ENCODE results near the gene CCDC201.

The CCDC201 gene, protein sequence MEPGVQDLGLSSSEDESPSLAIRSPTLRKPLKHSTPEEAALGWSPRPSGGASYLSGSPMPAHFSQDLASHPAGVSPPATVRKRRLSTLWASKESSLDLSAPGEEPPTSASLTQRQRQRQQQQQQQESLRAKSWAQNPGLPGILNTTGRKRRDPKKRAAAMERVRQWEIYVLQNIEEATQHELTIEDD

DNA sequence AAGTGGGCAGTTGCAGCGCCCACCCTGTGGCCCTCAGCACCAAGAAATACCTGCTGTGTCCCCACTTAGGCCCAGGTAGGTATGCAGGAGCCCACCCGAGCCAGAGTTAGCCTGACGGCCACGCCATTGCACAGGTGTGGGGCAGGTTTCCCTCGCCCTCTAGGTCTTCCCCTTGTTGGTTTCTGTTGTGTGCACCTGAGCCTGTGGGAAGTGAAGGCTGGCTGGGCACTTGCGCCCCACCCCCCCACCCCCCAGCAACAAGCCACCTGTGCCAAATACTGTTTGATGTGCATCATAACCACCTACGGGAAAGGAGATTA is at the start of gene CCDC201:
CCDC201 (minus strand) TSS at position 48 of the 320 bp plus-strand sequence. CDS start 75 bp downstream, outside the sequence.
- DNase-seq = no peak

DNA sequence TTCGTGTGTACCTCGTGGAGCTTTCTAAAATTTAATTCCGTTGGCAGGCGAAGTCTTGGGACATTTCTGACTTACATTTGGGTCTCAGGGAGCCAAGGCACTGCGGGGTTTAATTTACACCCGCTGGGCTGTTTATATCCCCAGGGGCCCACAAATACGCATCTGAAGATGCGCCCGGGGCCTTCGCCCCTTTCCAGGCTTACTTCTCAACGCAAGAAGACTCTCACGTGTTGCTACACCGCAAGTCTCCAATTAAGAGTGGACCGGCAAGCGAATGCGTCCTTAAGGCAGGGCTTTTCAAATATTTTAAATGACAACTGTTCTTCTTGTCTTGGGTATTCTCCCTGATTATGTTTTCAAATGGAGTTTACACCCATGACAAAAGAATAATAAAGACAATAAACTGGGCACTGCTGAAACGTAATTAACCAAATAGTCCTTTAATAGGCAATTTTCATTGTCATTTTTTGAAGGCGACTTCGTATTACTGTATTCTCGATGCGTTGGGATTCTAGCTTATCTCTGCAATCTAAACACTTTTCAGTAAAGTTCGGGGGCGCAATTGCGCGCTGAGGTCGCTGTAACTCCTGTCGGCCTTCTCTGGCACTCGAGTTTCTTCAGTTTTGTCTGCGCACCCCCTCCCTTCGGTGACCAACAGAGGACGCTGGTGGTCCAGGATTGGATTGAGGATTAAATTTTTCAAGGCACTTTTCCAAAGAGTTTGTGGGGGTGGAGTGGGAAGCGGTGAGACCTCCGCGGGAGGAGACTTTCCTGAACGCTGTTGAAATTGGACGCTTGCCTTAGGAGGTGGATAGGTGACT is 49.0 kb upstream of the CCDC201 start:
- no peak for DNase-seq

DNA sequence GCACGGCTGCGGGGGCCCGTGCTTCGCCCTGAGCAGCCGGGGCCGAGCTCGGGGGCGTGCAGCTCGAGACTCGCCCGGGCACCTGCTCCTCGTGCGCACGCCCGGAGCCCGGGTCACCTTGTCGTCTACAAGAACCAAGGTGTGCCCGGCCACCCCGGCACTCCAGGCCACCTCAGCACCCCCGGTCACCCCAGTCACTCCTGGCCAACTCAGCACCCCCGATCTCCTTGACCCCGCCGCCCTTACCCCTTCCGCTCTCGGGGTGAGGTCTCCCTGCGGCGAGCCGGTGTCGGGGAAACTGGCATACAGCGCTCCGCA is 48.5 kb upstream of the CCDC201 start:
- DNase-seq = no peak

DNA sequence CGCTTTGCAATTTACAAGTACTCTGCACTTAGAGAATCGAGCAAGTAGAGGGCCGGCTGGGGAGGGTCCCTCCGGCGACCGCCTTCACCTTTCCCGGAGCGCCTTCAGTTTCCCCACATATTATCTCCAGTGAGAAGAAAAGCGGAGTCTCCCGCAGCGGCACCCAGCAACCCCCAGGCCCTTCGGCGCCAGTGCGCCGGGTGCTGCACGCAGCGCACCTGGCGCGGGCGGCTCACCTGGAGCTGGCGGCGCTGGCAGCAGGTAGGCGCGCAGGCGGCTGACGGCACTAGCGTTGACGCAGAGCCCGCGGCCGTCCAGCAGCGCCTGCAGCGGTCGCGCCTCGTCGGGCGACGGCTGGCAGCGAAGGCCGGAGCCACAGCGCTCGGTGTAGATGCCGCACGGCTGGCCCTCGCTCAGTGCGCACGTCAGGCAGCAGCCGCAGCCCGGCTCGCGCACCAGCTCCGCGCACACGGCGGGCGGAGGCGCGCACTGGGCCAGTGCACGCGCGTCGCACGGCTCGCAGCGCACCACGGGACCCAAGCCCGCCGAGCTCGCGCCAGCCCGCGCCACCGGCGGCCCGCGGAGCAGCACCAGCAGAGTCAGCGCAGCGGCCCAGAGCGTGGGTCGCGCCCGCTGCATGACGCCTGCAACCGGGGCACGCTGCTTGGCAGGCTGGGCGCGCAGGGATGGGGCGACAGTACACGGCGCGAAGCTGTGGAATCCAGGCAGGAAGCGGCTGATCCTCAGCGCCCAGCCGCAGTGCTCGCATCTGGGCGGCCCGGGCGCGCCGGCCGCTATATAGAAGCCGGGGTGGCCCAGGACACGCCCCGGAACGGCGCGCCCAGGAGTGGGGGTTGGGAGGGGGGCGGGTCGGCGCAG is 47.9 kb upstream of the CCDC201 start, which contains the start of gene IGFBP3:
IGFBP3 (minus strand) TSS at position 771 of the 879 bp plus-strand sequence; CDS start at position 639, 132 bp downstream.
- DNase-seq = no peak

DNA sequence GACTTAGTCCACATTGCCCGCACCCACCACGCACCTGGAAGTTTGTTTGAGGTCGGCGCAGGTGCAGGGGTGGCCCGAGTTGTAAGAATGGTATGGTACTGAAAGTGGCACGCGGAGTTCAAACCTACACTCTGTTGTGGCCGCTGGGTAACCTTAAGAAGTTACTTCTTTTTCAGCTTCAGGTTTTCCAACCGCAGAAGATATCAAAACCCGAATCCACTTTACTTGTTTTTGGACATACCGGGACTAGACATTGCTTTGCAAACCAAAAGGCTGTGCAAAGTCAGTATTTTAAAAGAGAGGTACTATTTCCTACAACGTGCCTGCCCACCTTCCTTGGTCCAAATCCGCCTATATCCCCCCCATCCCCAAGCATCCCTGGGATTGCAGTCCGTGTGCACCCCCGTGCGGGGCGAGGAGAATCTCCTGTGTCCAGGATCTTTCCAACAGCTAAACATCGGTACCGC is 47.1 kb upstream of the CCDC201 start:
- no peak for DNase-seq

DNA sequence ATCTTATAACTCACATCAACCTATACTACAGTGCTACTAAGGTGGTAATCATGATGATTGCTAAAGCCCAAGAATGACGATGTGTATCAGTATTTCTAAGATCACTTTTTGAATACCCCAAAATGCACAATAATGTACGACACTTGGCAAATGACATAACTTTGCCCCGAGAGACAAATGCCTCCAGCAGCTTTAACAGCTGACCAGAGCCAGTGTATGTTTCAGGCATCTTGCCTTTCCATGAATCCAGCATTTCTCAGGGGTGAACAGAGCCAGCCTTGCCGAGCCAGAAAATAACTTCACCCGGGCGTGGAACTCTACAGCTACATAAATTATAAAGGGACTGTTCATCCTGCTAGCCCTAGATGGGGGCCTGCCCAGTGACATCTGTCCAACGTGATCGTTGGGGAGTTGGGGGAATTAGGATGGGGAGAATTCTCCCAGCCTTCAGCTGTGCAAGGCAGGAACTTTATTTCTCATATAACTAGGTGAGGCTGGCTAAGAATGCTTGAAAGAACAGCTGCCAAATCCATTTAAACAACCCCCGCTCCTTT is 46.4 kb upstream of the CCDC201 start:
- DNase-seq = no peak

DNA sequence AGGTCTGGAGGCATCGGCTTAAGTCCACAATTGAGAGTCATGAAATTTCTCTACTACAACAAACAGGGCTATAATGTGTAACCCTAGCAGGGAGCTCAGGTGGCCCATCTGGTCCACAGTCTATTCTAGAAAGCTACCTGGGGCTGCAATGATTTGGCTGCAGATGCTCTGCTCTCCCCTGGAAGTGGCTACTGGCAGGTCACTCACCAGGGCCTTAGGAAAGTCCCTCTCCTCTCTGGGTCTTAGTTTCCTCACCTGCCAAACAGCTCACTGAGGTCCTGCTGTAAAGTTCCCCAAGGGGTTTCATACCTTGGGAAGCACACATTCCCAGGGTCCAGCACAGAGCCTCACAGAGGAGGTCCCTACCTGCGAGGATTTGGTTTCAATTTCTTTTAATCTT is 45.7 kb upstream of the CCDC201 start:
- no peak for DNase-seq

DNA sequence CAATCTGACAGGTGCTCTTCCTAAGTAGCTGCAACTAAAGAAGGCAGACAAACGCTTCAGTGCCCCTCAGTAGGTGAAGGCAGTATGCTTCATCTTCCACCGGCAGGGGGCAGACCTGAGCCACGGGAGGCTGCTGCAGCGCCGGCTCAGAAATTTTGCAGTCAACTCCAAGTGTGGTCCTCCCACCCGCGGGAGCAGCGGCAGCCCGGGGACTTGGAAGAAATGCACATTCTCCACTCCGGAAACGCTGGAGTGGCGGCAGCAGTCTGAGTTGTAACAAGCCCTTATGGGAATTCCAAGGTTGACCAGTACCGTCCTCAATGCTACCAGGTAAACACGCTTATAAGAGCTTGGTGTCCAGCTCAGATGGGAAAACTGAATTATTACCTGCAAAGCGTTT is 44.8 kb upstream of the CCDC201 start:
- DNase-seq = peak; percentile 52

DNA sequence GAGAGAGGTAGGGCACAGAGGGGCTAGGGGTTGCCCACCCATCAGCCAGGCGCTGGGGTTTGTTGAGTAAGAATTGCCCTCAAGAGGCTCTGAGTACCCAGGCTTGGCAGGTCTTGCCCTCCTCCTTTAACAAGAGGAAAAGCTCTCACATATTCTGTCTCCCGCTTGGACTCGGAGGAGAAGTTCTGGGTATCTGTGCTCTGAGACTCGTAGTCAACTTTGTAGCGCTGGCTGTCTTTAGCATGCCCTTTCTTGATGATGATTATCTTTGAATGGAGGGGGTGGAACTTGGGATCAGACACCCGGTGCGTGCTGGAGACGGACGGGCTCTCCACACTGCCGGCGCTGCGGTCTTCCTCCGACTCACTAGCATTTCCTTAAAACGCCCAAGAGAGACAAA is 44.2 kb upstream of the CCDC201 start:
- DNase-seq = no peak

DNA sequence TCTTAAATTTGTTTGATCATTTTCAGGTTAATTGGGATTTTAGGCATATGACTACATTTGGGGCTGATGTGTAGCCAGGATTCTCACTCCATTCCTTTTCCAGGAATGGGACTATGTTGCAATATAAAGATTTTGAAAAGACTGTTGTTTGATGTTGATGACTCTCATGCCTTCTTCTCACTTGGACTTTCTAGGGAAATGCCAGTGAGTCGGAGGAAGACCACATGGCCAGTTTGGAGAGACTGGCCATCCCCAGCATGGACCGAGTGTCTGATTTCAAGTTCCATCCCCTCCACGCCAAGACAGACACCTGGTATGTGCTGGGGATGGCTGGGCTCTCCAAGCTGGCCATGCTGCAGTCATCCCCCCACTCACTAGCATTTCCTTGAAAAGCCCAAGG is 42.7 kb upstream of the CCDC201 start:
- no peak for DNase-seq

DNA sequence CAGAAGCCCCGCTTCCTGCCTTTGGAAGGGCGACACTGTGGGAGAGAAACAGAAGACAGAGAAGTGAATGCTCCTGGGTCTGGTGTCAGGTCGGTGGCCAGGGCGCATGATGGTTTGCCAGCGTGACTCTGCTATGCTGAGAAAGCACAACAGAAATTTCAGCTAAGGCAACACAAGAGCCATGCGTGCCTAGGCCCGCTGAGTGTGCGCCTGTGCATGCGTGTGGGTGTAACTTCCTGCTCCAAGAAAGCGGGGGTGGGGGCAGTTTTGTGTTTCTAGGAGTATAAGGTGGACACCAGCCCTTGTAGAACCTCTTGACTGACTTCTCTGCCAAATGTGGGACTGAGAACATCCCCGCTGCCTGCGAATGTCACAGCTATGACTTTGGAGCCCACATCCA is 42.0 kb upstream of the CCDC201 start:
- no peak for DNase-seq

DNA sequence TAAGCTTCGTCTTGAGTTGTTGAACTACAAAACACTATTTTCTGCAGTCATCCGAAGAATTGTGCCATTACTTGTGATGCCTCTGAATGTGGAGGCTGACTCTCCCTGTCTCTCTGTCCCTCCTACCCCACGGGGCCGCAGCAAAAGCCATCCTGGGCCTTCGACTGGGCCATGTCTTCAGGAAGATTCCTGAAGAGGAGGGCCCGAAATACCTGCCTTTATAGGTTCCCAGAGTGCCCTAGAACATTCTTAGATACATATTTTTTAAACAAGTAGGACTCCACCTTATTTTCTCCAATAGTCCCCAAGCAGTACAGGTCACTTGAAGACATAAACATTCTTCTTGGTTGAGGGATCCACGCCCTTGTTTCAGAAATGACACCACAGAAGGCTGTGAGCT is 40.1 kb upstream of the CCDC201 start:
- DNase-seq = no peak

DNA sequence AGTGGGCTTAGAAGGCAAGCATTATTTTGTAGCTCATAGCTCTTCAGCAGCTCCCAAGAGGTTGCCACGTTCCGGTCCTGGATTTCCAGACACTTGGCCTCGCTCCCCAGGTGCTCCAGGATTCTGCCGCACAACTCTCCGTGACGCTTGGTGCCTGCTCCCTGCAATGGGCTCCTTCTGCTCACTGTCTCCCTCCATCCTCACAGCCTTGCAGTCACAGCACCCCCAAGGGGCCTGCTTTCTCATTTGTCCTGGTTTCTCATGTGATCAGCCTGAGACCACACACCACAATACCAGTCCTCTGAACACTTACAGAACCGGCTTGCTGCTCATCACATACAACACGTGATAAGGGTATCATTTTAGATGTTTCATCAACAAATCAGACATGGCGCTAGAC is 38.4 kb upstream of the CCDC201 start:
- no peak for DNase-seq

DNA sequence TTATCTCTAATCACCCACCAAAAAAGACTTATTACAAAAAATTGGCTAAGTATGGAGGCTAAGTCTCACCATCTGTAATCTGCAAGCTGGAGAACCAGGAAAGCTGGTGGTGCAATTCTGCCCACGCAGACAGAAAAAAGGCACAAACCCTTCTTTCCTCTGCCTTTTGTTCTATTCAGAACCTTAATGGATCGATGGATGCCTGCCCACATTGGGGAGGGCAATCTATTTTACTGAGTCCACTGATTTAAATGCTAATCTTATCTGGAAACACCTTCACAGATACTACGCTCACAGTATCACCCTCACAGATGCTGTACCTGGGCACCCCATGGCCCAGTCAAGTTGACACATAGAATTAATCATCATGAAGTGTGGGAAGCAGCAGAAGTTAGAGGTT is 38.0 kb upstream of the CCDC201 start:
- DNase-seq = no peak

DNA sequence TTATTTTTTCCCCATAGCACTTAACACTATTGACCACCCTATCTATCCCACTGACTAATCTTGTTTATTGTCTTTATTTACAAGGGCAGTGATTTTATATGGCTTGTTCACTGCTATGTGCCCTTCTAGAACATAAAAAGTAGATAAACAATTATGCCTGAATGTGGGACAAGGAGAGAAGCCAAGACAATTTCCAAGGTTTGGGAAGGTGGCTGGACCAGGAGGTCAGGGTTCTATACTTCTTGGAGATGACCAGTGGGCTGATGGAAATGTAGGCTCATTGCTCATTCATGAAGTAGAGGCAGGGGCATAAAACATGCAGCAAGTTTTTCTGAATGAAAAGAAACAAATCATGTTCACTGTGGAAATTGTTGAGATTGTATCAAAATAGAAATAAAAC is 36.7 kb upstream of the CCDC201 start:
- DNase-seq = no peak

DNA sequence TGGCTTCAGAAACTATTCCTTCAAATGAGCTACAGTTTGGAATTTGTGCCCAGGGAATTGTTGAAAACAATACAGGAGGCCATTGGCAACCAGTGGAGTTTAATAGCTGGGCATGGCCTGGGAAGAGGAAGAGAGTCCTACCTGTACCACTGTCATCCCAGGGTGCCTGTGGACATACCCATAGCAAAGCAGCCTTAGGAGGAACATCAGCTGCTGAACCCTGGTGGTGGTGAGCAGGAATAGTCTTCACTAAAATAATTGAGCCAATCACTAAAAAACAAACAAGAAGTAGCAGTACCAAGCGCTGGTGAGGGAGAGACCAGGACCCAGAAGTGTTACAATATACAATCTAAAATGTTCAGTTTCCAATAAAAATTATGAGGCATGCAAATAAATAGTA is 29.9 kb upstream of the CCDC201 start:
- no peak for DNase-seq

DNA sequence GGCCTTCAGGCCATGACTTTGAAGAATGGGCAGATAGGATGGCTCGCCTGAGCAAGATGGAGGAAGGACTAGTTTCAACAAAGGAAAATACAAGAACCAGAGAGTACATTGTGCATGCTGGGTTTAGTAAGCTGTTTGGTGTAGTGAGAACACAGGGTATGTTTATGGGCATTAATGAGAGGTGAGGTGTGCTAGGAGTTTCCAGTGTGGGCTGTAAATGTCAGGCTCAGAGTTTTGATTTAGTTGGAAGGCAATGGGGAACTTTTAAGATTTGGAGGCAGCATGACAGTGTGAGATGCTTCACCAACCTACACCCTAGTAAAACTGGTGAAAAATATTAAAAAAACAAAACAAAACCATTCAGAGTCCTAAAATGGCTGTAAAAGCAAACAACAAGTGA is 28.7 kb upstream of the CCDC201 start:
- no peak for DNase-seq

DNA sequence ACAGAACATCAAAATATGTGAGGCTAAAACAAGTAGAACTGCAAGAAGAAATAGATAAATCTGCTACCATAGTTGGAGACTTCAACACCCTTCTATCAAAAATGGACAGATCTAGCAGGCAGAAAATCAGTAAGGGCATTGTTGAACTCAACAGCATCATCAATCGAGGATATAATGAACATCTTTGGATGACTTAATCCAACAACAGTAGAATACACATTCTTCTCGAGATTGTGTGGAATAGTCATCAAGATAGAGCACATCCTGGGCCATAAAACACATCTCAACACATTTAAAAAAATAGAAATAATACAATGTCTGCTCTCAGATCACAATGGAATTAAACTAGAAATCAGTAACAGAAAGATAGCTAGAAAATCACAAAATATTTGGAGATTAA is 25.3 kb upstream of the CCDC201 start:
- DNase-seq = no peak

DNA sequence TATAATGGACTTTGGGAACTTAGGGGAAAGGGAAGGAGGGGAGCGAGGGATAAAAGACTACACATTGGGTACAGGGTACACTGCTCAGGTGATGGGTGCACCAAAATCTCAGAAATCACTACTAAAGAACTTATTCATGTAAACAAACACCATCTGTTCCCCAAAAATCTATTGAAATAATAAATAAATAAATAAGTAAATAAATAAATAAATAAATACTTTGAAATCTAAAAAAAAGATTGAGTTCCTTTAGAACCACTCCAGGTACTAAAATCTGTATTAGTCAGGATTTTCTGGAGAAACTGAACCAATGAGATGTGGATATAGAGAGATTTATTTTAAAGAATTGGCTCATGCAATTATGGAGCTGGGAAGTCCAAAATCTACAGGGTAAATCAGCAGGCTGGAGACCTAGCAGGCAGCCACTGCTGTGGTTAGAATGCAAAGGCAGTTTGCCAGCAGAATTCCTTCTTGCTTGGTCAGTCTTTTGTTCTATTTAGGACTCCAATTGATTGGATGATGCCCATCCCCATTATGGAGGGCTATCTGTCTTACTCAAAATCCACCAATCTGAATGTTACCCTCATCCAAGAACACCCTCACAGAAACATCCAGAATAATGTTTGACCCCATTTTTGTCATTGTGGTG is 24.3 kb upstream of the CCDC201 start:
- DNase-seq = no peak

DNA sequence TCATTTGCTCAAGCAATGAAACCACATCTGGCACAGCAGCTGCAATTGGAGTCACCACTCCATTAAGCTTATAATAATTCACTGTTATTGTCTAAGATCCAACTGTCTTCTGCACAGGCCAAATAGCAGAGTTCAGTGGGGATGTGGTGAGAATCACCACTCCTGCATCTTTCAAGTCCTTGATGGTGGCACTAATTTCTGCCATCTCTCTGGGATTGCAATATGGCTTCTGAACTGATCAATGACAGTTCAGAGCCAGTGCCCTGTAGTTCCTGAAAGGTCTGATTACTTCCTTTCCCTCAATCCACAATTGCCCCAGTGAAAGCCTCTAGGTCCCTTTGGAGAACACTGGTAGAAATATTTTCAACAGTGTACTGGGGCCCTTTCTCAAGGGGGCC is 21.8 kb upstream of the CCDC201 start:
- no peak for DNase-seq

DNA sequence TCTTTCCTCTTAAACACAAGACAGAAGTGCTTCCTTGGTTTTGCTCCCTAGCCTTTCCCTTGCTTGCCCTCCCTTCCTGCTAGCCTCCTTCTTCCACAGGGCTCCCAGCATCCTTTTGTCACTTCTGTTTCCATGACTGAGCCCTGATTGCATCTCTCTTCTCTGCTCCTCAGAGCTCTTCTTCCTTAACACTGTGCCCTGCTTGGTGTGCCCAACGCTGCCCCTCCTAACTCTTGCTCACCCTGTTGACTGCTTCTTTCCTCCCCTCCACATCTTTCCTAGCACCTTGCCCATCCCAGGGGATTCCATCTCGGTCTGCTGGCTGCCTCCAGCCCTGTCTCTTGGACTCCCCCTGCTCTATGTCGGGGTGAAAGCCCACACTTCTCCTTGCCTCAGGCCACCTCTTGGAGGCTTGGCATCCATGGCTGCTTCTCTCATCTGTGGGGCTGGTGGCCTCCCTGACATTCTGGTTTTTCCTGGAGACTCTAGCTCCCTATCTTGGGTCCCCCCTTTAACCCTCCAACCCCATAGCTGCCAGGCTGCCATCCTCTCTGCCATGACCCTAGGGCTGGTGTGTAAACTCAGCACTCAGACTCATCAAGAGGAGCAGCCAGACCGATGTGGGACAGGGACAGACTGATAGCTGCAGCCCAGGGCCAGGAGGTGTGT is 21.2 kb upstream of the CCDC201 start:
- no peak for DNase-seq

DNA sequence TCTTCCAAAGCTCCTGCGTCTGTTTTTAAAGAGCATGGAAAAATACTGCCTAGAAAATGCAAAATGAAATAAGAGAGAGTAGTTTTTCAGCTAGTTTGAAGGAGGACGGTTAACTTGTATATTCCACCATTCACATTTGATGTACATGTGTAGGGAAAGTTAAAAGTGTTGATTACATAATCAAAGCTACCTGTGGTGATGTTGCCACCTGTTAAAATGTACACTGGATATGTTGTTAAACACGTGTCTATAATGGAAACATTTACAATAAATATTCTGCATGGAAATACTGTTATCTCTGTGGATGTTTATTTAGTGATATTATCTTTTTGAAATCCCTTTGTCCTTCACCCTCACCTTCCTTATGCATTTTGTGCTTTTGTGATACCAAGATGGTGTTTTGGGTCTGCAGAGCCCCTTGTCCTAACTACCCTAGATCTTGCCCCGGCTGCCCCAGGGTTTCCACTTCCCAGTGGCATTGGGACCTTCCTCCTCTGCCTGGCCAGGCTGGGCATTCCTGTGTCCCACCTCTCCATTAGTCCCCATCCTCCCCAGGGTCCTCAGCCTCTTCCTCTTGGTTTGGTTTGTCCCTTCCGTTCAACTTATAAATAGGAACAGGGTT is 20.6 kb upstream of the CCDC201 start:
- DNase-seq = no peak
